Measurements from ENCODE around the gene KEL.

KEL gene

GRCh38 chr7:142941541-142941940 lies 20.6 kb downstream of the KEL start:
- Histone ChIP-seq H3K9me3 (replicated peaks; ENCODE audit: insufficient read depth, low read length) (no peaks in the 10 kb centered on the region), H2AFZ (ENCODE audit: low read length) (no peak overlapping the region), H3K27me3 (replicated peaks; ENCODE audit: insufficient read depth, low read length) (no peaks in the 10 kb centered on the region), H3K27ac (ENCODE audit: low read length) (no peak overlapping the region), H3K4me1 (ENCODE audit: low read length) (no peaks in the 10 kb centered on the region), H3K9me2 (replicated peaks; ENCODE audit: insufficient read depth, low read length) (no peaks in the 10 kb centered on the region), H3F3A (ENCODE audit: insufficient read depth, low read length) (no peaks in the 10 kb centered on the region), H4K20me1 (ENCODE audit: insufficient read depth, low read length) (no peaks in the 10 kb centered on the region), H3K4me3 (ENCODE audit: low read length) (no peak overlapping the region), H3K4me2 (ENCODE audit: low read depth, low read length) (no peak overlapping the region), H3K36me3 (replicated peaks; ENCODE audit: insufficient read depth, low read length) (no peaks in the 10 kb centered on the region), H3K79me2 (ENCODE audit: low read length) (no peaks in the 10 kb centered on the region), H3K9ac (ENCODE audit: low read length) (no peak overlapping the region)
- no peak for DNase-seq
- TF ChIP-seq EZH2 (optimal IDR thresholded peaks at IDR 0.05; ENCODE audit: low read depth, low read length) (no peak), CTCF (IDR thresholded peaks at IDR 0.05; ENCODE audit: low read length) (no peak), EZH2phosphoT487 (IDR thresholded peaks at IDR 0.05; ENCODE audit: low read length) (no peak)

- H3K79me2 ChIP-seq (ENCODE audit: low read length): no peaks in the 10 kb centered on the region
- TF ChIP-seq CTCF (IDR thresholded peaks at IDR 0.05; ENCODE audit: low read length) (no peak), EZH2phosphoT487 (IDR thresholded peaks at IDR 0.05; ENCODE audit: low read length) (no peak), EZH2 (optimal IDR thresholded peaks at IDR 0.05; ENCODE audit: low read depth, low read length) (no peak)
- H3K4me1 ChIP-seq (ENCODE audit: low read length): no peaks in the 10 kb centered on the region
- no peak overlapping the region for H3K4me3 ChIP-seq (ENCODE audit: low read length)
- no peaks in the 10 kb centered on the region for H4K20me1 ChIP-seq (ENCODE audit: insufficient read depth, low read length)
- no peaks in the 10 kb centered on the region for H3K9me3 ChIP-seq (replicated peaks; ENCODE audit: insufficient read depth, low read length)
- no peaks in the 10 kb centered on the region for H3F3A ChIP-seq (ENCODE audit: insufficient read depth, low read length)
- H3K9ac ChIP-seq (ENCODE audit: low read length): no peak overlapping the region
- H3K27me3 ChIP-seq (replicated peaks; ENCODE audit: insufficient read depth, low read length): no peaks in the 10 kb centered on the region
- H3K27ac ChIP-seq (ENCODE audit: low read length): no peak overlapping the region
- H2AFZ ChIP-seq (ENCODE audit: low read length): no peak overlapping the region
- no peak for DNase-seq
- H3K9me2 ChIP-seq (replicated peaks; ENCODE audit: insufficient read depth, low read length): no peaks in the 10 kb centered on the region
- no peaks in the 10 kb centered on the region for H3K36me3 ChIP-seq (replicated peaks; ENCODE audit: insufficient read depth, low read length)
- no peak overlapping the region for H3K4me2 ChIP-seq (ENCODE audit: low read depth, low read length)
These were observed 21.1 kb downstream of the KEL start for GRCh38 chr7:142940966-142941535.

DNA sequence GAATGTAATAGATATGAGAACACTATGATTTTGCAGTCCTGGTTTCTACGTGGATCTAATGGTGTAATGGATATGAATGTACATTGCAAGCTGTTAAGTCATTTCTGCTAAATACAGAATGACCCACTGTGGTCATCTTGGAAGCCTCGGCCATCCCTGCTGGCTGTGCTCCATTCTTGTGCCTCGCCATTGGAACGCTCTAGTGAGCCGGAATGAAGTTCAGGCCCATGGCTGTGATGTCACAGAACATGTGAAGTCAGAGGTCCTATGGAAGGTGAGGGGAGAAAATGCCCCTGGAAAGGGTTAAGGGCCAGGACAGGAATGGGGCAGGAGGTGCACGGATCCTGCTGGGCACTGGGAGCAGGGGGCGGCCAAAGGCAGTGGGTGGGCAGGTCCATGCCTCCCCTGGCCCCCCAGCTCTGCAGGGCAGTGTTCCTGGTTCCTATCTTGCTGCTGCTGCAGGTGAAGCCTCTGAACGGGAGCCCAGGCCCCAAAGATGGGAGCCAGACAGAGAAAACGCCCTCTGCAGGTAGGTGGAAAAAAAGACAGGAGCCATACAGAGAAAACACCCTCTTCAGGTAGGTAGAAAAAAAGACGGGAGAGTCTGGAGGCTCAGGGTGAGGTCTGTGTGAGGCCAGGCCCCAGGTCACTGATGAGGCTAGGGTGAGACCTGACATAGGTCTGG lies 22.8 kb downstream of the KEL start, which contains the start of gene LLCFC1:
Gene LLCFC1, plus strand, starts transcription at position 259 of the 685 bp plus-strand sequence. Its CDS starts 138 bp downstream, at position 397.
- Histone ChIP-seq H3F3A (ENCODE audit: insufficient read depth, low read length) (no peaks in the 10 kb centered on the region), H3K4me2 (ENCODE audit: low read depth, low read length) (no peak within 1 kb of the TSS), H3K27ac (ENCODE audit: low read length) (no peak within 1 kb of the TSS), H3K27me3 (replicated peaks; ENCODE audit: insufficient read depth, low read length) (no peaks in the 10 kb centered on the region), H3K9me2 (replicated peaks; ENCODE audit: insufficient read depth, low read length) (no peaks in the 10 kb centered on the region), H3K9ac (ENCODE audit: low read length) (no peak within 1 kb of the TSS), H4K20me1 (ENCODE audit: insufficient read depth, low read length) (no peaks in the 10 kb centered on the region), H3K4me1 (ENCODE audit: low read length) (no peaks in the 10 kb centered on the region), H3K79me2 (ENCODE audit: low read length) (no peaks in the 10 kb centered on the region), H3K4me3 (ENCODE audit: low read length) (no peak within 1 kb of the TSS), H2AFZ (ENCODE audit: low read length) (no peak within 1 kb of the TSS), H3K9me3 (replicated peaks; ENCODE audit: insufficient read depth, low read length) (no peaks in the 10 kb centered on the region), H3K36me3 (replicated peaks; ENCODE audit: insufficient read depth, low read length) (no peaks in the 10 kb centered on the region)
- TF ChIP-seq EZH2 (optimal IDR thresholded peaks at IDR 0.05; ENCODE audit: low read depth, low read length) (no peak), EZH2phosphoT487 (IDR thresholded peaks at IDR 0.05; ENCODE audit: low read length) (no peak), CTCF (IDR thresholded peaks at IDR 0.05; ENCODE audit: low read length) (peak; percentile 47)
- no peak for DNase-seq
